Activated T-helper 1 cell treated with Interleukin-2 at 50 U/mL for 16 hours (primary cell): ENCODE results near the gene UQCC5.
"Not testable (repeated sequence)": the region's sequence is repeated elsewhere in the genome, so short reads cannot be mapped to it uniquely, and the experiment has no call there.

ENCODE experiments used
- DNase-seq: peaks from one replicate; pipeline ENCODE4 v3.0.0-alpha.2; 2020; ENCODE audit warnings: low read depth

The UQCC5 gene

DNA sequence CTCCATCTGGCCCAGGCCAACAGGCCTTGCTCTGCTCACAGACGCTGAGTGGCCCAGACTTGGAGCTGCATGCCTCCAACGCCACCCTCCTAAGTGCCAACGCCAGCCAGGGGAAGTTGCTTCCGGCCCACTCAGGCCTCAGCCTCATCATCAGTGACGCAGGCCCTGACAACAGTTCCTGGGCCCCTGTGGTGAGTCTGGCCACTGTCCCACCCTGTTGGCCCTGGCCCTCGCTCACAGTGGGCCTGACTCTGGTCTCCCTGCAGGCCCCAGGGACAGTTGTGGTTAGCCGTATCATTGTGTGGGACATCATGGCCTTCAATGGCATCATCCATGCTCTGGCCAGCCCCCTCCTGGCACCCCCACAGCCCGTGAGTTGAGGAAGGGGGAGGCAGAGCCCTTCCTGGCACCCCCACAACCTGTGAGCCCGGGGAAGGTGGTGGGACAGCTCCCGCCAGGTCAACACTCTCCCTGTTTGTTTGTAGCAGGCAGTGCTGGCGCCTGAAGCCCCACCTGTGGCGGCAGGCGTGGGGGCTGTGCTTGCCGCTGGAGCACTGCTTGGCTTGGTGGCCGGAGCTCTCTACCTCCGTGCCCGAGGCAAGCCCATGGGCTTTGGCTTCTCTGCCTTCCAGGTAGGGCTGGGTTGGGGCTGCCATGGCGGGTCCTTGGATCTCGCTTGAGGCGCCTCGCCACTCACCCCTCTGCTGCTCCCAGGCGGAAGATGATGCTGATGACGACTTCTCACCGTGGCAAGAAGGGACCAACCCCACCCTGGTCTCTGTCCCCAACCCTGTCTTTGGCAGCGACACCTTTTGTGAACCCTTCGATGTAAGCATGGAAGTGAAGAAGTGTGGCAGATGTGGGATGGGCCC lies 12.8 kb upstream of the UQCC5 start:
- no peak for DNase-seq

- no peak for DNase-seq
These were observed 12.1 kb upstream of the UQCC5 start for GRCh38 chr3:52524258-52524751.

DNA sequence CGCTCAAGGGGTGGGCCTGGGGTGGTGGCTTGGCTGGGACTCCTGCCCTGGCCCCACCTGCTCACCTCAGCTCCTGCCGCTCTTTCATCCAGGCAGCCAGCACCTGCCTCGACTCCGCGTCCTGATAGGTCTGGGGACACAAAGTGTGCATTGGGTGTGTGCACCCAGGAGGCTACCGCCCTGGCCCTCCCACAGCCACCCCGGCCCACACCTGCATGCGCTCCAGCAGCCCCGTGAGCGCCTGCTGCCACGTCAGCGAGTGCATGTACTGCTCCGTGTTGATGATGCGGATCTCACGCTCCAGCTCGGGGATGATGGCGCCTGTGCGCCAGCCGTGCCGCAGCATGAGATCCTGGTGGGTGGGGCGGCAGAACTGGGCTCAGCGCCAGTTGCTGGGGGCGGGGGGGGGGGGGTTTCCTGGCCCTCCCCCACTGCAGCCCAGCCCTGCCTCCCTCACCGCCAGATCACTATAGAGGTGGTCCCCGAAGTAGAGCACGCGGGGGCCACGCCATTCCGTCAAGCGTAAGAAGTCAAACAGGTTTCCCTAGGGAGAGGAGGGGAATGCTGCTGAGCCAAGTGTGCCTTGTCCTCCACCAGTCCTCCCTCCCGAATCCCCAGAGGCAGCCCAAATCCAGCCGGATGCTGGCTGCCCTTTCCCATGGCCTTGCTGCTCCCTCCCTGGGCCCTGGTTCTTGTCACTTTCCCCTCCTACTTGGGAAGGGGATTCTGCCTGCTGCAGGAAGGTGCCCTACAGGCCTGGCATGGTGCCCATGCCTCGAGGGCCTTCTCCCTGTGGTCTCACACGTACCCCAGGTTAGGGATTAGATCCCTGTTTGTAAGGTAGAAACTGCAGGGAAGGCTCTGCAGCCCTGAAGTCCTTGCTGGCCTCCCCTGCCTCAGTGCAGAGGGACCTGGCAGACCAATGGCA lies 11.4 kb upstream of the UQCC5 start:
- no peak for DNase-seq

DNA sequence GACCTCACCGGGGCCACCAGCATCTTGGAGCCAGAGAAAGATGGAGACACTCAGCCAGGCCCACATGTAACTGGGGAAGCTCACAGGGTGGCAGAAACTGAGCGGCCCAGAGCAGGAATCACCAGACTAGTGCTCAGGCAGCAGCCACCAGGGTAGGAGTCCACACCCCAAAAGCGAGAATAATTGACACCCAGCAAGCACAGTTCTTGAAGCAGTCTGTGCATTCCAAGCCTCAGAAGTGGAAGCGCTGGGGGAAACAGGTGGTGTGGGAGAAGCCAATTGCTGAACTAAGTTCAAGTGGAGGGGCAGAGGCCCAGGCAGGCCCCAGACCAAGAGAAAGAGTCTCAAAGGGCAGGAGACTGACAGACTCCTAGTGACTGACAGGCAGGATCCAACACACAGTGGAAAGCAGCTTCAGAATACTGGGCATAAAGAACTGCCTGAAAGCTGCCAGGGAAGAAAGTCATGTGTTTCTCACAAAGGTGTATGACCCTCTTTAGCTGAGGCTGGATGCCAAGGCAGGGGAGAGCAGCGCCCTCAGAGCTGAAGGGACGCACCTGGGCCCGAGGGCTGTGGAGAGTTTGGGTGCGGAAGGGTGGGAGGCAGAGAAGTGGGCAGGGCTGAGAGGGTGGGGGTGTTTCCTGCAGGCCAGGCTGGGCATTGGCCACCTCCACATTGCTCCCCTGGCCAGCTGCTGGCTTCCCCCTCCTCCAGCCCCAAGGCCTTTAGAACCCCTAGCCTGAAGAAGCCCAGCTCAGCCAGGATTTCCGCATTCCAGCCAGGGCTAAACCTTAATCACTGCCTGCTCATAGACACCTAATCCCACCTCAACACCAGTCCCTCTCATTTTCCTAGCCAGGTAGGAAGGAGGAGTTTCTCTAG lies 10.5 kb upstream of the UQCC5 start:
- DNase-seq = no peak

GRCh38 chr3:52526671-52527038 lies 9.8 kb upstream of the UQCC5 start:
- not testable (repeated sequence) for DNase-seq

DNA sequence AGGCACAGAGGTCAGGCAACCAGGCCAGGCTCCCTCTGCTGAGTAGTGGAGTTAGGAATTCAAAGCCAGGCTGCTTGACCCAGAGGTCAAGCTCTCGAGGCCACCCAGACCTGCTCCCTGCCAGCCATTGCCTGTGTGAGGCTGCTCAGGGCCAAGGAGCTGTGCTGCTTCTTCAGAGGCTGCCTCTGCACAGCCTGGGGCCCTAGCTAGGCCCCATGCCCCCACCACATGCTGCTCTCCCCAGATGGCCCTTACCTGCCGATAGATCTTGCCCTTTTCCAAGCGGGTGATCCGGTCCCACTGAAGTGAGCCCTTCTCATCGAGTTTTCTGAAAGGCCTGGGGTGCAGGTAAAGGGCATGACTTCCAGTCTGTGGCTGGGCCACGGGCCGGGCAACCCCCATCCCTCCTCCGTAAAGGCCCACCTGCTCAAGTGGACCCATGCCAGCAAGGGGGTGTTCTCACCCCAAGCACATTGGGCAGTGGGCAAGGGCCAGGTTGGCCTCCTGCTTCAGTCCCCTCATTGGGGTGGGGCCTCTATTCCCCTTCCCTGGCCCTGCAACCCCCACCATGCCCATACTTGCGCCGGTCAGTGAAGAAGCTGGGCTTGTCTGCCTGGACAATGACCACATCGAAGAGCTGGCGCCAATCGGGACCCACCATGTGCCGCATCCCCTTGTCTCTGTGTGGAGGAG lies 9.2 kb upstream of the UQCC5 start:
- no peak for DNase-seq

DNA sequence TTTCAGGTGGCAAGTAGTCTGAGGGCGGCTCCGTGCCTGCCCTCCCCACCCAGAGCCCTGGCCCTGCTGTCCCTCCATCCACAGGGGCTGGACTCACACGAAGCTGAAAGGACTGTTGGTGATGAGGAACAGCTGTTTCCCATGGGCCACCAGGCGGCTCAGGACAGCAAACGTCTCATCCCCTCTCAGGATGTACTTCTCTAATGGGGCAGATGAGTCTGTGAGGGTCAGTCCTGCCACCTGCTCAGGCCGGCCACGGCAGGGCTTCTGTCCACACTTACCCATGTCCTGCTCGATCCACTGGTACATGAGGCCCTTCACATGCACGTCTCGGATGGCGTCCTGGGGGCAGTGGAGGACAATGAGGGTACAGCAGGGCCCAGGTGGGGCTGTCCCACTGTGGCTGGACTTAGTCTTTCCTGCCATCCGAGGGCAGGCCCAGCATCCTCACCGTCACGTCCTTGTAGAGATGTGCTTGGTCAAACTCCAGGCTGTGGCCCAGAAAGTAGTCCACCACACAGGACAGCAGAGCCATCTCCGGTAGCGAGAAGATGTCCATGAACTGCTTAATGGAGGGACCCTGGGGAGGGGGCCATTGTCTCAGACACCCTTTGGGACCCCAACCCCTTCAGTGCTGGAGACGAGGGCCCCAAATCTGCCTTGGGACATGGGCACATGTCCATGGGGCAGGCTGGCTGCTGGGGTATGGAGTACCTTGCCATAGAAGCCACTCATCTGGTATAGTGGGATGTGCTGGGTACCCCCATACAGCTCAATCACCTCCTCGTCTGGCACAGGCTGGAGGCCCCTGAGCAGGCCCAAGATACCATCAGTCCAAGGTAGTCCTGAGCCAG lies 8.4 kb upstream of the UQCC5 start:
- DNase-seq = no peak

GRCh38 chr3:52528586-52529375 lies 7.6 kb upstream of the UQCC5 start:
- no peak for DNase-seq

DNA sequence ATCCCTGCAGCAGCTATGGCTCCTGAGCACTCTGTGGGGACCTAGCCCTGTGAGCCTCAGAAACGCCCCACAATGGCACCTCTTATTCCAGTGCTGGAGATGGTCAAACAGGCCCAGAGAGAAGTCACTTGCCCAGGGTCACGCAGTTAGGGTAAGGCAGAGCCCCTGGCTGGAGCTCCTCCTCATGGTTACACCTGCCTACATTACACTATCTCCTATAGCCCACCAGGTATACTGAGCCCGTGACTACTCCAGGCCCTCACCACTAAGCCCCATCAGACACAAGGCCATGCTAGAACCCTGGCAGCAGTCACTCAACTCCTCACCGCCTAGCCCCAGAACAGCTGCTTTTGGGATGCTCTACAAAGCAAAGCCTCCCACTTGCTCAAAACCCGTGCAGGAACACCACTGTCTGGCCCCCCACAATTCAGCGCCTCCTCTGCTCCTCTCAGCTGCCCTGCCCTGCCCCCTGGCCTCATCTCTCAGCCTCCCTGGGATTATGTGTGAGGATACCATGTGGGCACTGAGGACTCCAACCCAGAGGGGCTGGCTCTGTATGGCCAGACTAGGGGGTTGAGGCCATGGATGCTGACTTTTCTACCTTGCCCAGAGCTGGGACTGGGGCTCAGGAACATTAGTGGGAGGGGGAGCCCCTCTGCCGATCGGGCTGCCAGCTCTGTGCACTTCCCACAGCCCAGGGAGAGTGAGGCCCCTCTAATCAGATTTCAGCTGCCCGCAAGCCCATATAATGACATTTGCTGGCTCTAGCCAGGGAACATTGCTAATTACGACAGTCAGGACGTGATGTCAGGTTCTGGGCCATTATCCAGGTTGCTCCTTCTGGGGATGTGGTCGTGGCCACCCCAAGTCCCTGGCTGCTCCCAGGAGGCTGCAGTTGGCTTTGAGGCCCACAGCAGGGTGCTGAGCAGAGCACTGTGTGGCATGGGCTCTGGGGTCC lies 6.8 kb upstream of the UQCC5 start:
- no peak for DNase-seq

DNA sequence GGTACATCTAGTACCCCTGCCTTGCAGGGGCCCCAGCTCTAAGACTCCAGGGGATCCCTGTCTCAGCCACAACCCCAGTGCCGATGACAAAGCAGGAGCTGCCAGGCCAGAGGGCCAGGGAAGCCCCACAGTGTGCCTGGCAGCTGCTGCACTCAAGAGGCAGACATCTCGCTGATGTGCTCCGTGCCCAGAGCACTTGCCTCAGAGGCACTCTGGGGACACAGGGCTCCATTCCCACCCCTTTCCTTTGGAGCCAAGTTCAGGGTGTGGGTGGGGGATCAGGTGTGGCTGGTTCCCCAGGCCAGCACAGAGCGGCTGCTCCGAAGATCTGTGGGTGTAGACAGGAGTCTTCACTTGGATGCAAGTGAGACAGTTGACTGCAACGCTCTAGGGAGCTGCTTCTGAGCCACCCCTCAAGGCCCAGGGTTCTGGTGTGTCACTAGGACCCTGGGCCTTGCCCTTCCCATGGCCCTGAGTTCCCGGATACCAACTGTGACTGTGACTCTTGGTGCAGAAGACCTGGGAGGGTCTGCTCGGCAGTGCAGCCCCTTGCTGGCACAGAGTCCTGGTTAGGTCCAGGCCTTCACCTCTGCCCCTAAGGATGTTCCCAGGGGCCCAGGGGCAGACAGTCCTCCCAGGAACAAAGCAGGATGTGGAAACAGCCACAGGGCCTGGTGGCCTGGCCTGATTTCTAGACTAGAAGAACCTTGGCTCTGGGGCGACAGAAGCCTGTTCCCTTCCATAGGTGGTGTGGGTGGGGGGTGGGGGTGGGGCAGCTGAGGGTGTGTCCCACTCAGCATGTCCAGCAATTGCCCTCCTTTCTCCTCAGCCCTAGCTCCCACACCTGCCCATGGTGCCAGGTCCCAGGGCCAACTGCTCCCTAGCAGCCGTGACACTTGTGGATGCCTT lies 5.2 kb upstream of the UQCC5 start:
- DNase-seq = no peak

DNA sequence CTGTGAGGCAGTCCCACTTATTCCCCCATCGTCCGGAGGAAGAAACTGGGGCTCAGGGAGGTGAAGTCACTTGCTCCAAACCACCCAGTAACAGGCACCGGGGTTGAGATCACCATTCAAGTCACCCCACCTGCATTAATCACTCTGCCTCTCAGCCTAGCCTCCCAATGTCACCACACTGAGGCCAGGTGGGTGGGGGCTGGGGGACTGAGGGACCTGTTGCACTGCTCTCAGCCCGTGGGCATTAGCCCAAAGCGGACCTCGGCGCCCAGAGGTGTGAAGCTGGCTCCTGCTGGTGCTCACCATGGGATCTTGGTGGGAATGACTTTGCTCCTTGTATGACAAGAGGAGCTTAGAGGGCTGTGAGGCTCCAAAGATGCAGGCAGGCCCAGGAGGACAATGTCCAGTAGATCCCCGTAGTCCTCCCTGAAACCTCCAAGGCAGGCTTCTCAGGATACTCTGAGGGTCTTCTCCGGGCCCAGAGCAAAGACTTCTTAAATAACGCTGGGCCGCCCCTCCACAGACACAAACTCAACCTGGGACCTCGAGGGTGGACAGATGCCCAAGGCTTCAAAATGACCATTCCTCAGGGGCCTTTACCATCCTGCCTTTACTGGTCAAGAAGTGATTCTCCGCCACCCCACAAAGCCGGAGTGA lies 4.4 kb upstream of the UQCC5 start:
- no peak for DNase-seq

DNA sequence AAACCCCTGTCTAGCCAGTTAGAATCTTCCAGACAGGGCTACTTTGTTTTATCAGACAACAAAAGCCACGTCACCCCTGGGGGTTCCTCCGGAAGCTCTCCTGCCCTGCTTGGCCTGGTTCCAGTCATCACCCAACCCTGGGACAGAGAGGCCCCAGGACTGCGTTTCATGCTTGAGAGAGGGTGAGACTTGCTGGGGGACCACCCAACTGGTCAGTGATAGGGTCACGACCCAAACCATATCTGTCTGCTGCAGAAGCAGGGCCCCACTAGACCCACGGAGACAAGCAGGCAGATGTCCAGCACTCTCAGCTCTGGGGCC lies 3.9 kb upstream of the UQCC5 start:
- no peak for DNase-seq

GRCh38 chr3:52532838-52533622 lies 3.4 kb upstream of the UQCC5 start:
- DNase-seq = no peak

- DNase-seq = peak; percentile 62
These were observed 2.7 kb upstream of the UQCC5 start, which contains the start of gene NT5DC2 for GRCh38 chr3:52533623-52534280. Gene NT5DC2, minus strand, starts transcription at chr3:52533857. Its CDS starts 120 bp downstream, at chr3:52533737.
